T follicular helper cell (primary cell): ENCODE data around the gene CYP27A1.
"Not testable (repeated sequence)": the region's sequence is repeated elsewhere in the genome, so short reads cannot be mapped to it uniquely, and the experiment has no call there.

Source experiments
- DNase-seq: peaks from one replicate; pipeline ENCODE4 v3.0.0-alpha.2; 2020; ENCODE audit warnings: low read depth
- total RNA-seq, 2 experiments: gene quantifications; one replicate each; lab custom pipeline; 2026; lab: John Stamatoyannopoulos, UW

Gene CYP27A1
- 0.13 to 0.18 reads per million in 2 experiments for total RNA-seq

GRCh38 chr2:218781691-218782527, at the start of gene CYP27A1:
Gene CYP27A1 (plus strand): TSS chr2:218782147. CDS start chr2:218782183, 36 bp downstream.
- DNase-seq: no peak

DNA sequence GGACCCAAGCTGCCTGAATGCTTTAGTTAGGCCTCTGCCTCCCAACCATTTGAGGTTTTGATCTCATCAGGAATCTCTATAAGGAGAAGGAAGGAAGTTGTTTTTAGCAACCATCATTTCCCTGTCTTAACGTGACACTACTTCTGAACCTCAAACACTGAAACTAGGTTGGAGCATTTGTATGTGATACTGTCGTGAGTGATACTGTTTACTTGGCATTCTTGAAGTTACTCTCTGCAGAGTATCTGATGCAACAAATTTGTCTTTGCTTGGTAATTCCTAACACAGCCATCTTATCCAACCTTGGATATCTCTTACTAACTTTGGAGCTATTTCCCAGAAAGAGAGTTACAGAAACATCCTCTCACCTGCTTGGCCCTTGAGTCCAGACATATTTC, 49.2 kb upstream of the CYP27A1 start:
- DNase-seq: no peak

DNA sequence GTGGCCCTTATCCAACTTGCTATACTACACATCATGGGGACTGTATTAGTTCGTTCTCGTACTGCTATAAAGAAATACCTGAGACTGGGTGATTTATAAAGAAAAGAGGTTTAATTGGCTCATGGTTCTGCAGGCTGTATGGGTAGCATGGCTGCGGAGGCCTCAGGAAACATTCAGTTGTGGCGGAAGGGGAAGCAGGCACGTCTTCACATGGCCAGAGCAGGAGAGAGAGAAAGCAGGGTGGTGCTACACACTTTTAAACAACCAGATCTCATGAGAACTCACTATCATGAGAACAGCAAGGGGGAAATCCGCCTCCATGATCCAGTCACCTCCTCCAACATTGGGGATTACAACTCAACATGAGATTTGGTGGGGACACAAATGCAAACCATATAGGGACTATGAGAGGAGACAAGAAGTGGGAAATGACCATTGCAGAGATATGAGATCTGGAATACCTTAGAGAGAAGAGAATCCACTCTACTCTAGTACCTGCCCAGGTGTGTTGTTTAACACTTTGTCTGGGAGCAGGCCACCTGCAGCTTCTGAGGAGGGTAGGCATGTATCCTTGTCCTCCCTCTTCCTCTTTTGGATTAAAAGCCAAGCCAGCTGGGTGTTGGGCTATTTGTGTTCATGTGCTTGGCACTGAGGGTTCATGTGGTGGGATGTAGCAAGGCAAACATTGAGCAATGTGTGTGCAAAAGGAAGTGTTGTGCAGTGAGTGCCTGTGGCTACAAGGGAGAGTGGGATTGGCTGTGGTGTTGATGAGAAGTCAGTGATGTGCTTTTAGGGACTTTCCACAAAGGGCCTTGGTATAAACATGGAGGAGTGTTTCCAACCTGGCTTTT, 48.6 kb upstream of the CYP27A1 start:
- no peak for DNase-seq

- DNase-seq: no peak
These were observed 47.6 kb upstream of the CYP27A1 start for GRCh38 chr2:218734190-218734975.

GRCh38 chr2:218736531-218736930, 45.4 kb upstream of the CYP27A1 start:
- DNase-seq: no peak

DNA sequence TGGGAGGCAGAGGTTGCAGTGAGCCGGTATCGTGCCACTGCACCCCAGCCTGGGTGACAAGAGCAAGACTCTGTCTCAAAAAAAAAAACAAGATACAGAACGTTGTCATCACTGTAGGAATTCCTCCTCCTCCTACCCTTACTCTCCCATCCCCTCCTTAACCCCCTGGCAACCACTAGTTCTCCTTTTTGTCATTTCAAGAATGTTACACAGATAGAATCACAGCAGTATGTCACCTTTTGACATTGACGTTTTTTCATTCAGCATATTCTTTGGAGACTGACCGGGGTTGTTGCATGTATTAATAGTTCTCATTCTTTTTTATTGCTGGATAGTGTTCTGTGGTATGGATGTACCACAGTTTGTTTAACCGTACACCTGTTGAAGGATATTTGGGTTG, 38.9 kb upstream of the CYP27A1 start:
- no peak for DNase-seq

DNA sequence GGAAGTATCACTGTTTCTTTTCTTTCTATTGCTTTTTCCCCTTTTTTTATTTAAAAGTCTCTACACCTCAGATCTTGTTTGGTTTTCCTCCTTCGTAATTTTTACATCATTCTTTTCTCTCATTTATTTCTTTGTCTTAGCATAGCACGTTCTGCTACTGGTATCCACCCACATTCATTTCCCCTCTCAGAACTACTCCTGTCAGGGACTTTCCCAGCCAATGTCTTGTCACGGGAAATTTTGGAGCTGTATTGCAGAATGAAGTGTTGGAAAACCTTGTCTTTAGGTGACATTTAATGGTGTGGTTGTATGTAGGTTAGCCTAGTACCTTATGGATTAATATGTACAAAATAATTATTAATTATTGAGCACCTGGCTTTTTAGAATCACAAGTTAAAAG, 37.3 kb upstream of the CYP27A1 start:
- no peak for DNase-seq

- no peak for DNase-seq
These were observed 36.8 kb upstream of the CYP27A1 start for GRCh38 chr2:218745160-218745558.

DNA sequence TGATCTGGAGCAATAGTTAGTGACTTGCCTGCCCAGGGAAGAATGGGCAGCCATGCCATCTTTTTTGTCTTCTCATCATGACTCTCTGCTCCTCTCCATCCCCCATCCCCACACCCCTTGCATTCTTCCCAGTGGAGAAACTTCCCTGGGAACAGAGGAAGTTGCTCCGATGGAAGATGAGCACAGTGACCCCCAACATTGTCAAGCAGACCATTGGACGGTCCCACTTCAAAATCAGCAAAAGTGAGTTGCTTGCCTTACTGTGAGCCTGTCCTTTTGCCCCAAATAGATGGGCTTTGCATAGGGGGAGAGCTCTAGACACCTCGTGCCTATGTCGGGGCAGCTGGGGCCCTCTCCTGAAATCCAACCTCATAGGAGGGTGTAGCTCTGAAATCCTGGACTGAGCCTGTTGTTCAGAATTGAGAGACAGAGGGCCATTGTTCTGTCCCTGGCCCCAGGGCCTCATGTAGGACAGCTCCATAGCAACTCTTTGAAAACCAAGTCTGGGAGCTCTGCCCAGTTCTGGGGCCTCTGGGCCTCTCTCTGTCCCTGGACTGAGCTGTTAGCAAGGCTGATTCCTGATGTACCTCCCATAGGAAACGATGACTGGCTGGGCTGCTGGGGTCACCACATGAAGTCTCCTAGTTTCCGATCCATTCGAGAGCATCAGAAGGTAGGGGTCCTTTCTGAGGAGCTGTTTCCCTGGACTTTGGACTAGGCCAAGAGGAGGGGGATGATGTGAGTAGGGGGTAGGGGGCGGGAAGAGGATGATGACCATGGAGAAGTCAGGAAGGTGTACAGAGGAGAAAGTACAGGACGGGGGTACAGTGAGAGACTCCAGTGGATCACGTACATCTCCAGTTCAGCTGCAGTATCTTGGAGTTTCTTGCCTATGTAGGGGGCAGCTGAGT, 36.1 kb upstream of the CYP27A1 start:
- no peak for DNase-seq

- DNase-seq: no peak
These were observed 35.5 kb upstream of the CYP27A1 start for GRCh38 chr2:218746470-218746795.

DNA sequence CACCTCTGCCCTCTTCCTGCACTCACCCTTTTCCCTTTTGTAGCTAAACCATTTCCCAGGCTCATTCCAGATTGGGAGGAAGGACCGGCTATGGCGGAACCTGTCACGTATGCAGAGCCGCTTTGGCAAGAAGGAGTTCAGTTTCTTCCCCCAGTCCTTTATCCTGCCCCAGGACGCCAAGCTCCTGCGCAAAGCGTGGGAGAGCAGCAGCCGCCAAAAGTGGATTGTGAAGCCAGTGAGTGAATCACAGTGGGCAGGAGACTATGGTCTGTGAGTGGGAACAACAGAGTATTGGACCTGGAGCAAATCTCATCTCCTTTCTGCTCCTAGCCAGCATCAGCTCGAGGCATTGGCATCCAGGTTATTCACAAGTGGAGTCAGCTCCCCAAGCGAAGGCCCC, 35.0 kb upstream of the CYP27A1 start:
- DNase-seq: no peak

GRCh38 chr2:218748741-218749441, 33.1 kb upstream of the CYP27A1 start:
- DNase-seq: no peak

GRCh38 chr2:218754201-218754600, 27.7 kb upstream of the CYP27A1 start:
- no peak for DNase-seq

GRCh38 chr2:218754781-218755180, 27.2 kb upstream of the CYP27A1 start:
- DNase-seq: no peak

DNA sequence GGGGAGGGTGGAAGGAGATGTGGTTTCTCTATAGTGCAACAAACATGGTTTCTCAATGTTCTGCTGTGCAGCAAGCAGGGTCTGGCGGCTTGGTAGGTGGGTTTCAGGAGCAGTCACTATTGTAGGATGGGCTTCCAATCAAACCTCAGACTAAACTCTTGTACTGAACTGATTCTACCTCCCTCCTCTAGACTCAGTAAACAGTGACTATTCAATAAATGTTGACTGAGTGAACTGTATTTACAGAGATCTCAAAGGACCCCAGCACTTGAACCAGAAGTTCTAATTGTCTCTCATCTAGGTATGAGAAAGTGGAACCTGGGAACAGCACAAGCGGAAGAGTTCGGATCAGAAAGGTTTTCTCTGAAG, 26.8 kb upstream of the CYP27A1 start:
- no peak for DNase-seq

- no peak for DNase-seq
These were observed 26.2 kb upstream of the CYP27A1 start for GRCh38 chr2:218755567-218756404.

DNA sequence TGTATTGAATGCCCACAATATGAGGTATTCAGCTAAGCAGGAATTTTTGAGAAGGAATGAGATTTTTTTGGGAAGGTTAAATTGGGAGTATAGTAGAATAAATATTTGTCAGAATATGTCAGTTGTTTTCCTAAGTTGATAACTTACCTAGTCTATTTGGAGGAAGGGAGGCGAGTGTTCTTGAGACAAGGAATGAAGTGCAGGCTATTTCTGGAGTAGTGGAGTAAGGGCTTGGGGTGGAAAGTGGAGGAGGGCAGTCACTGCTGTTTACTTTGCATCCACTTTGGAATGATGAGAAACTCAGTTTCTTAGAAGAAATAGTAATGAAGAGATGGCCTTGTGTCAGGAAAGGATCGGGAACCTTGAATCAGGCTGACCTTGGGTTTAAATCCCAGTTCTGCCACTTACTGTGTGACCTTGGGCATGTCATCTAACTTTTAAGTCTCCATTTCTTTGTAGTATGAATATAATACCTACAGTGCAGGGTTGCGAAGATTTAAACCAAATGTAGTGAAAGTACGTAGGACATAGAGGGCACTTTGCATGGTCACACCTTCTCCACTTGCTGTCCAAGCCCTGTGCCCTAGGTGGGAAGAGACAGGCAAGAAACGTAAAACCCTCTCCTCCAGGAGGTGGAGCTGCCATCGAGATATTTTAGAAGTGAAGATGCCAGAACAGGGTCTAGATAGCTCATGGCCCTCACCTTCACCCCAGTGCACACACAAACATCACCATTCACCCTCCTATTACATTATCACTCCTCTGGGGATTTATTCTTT, 25.2 kb upstream of the CYP27A1 start:
- DNase-seq: no peak

GRCh38 chr2:218761795-218762194, 20.2 kb upstream of the CYP27A1 start:
- DNase-seq: no peak

GRCh38 chr2:218772759-218773158, 9.2 kb upstream of the CYP27A1 start:
- not testable (repeated sequence) for DNase-seq
